HG03039 (cell line): Measurements from ENCODE around the gene RBM20.

Experiments
- ATAC-seq: cut with Tn5 transposase; IDR thresholded peaks from one replicate; pipeline ENCODE4 v1.9.1; 2021; ENCODE audit warnings: mild to moderate bottlenecking, moderate library complexity; ENCODE audit not compliant: unreplicated experiment

Gene RBM20

DNA sequence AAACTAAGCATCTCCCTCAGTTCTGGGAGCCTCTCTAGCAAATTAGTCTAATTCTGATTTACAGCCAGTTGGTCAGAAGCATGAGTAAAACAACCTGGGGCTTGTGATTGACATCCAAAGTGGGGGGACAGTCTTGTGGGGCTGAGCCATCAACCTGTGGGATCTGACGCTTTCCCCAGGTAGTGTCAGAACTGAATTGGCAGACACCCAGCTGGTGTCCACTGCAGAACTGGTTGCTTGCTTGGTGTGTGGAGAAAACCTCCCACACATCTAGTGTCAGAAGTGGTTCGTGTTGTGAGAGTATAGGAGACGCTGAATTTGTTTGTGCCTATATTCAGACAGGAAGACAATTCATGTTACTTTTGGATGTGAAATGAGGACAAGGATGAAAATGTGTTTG lies 135.4 kb downstream of the RBM20 start:
- ATAC-seq: no peak

GRCh38 chr10:110780704-110781103 lies 136.6 kb downstream of the RBM20 start:
- no peak for ATAC-seq

DNA sequence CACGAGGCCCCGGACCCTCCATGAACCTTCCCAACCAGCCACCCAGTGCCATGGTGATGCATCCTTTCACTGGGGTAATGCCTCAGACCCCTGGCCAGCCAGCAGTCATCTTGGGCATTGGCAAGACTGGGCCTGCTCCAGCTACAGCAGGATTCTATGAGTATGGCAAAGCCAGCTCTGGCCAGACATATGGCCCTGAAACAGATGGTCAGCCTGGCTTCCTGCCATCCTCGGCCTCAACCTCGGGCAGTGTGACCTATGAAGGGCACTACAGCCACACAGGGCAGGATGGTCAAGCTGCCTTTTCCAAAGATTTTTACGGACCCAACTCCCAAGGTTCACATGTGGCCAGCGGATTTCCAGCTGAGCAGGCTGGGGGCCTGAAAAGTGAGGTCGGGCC lies 137.0 kb downstream of the RBM20 start:
- no peak for ATAC-seq

- ATAC-seq: no peak
These were observed 138.5 kb downstream of the RBM20 start for GRCh38 chr10:110782616-110783015.

GRCh38 chr10:110783509-110784107 lies 139.5 kb downstream of the RBM20 start:
- no peak for ATAC-seq

DNA sequence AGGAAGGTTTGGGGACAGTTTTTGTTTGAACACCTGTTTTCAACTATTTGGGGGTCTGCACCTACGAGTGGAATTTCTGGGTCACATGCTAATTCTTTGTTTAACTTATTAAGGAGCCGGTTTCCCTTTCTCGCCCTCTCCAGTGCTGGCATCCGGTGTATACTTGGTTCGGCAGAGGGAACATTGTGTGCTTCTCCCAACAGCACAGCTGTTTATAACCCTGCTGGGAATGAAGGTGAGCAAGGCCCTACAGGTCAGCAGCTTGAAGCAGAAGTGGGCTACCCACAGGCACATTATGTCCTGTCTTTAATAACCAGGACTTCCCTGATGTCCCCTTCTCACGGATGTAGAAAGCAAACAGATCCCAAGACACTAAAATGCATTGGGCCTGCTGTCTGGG lies 140.1 kb downstream of the RBM20 start:
- ATAC-seq: no peak

DNA sequence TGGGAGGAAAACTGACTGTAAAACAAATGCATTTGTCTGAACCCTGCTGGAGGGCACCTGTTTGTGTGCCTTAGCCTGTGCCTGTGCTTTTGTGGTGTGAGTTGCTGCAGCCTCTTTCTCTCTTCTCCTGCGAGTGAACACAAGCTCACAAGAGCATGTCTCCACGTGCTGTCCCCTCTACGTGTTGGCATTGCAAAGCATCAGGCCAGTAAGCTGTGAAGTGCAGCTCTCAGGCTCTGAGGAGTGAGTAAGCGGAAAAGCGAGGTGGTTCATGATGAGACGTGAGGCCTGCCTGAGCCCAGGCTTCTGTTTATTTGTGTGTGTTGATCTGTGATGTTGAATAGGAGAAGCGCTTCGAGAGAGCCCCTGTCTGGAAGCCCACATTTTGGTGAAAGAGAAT lies 142.0 kb downstream of the RBM20 start:
- ATAC-seq: no peak

DNA sequence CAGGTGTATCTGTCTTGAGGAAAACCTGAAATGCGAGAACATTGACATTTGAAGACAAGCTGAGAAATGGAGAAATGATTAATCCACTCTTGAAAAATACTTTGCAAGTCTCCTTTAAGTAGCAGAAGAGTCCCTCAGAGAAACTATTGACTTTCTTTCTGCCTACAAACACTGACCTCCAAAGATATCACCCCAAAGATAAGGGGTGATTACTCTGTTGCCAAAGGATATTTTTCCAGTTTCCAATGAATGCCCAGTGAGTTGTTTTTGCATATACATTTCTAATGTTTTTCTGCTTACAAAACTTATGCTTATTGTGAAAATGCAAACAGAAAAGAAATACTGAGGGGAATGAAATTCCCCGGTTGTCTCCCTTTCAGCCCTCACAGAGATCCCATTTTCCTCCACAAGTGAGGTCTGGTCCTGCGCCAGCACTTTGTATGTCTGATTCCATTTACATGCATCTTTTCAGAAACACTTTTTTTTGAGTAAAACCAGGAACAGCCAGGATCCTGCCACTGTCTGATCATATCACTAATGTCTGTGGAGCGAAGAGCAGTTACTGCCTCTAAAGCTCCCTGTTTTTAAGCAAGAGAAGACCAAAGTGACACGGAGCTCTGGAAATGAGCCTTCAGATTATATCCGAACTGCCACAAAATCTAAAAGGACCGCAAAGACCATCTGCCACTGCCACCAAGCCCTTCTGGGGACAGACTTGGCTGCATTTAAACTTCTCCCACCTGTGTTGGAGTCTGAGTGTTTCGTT lies 144.7 kb downstream of the RBM20 start:
- ATAC-seq: no peak

- ATAC-seq: no peak
These were observed 145.7 kb downstream of the RBM20 start for GRCh38 chr10:110789604-110790433.

DNA sequence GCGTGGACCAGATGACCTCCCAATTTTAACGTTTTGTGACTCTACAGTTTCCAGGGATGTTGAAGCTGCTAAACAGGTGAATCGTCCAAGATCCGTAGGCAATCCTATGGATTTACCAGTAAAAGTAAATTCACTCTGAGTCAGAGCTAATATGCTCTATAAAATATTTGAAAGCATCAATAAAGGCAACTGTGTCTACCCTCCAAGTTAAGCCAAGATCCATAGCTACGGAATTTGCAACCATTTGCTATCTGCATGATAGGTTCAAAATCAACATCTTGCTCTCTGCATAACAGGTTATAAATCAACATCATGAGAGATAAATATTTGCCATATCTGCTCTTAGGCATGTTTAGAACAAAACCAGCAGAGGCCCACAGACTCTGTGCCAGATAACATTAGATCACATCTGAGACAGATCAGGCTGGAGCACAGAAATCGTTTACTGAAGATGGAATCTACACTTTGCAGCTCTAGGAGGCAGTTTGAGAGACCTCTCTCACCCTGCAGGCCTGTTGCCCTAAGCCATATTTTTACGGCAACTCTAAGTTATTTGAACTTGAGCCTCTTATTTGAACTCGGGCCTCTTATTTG lies 146.9 kb downstream of the RBM20 start:
- ATAC-seq: no peak

DNA sequence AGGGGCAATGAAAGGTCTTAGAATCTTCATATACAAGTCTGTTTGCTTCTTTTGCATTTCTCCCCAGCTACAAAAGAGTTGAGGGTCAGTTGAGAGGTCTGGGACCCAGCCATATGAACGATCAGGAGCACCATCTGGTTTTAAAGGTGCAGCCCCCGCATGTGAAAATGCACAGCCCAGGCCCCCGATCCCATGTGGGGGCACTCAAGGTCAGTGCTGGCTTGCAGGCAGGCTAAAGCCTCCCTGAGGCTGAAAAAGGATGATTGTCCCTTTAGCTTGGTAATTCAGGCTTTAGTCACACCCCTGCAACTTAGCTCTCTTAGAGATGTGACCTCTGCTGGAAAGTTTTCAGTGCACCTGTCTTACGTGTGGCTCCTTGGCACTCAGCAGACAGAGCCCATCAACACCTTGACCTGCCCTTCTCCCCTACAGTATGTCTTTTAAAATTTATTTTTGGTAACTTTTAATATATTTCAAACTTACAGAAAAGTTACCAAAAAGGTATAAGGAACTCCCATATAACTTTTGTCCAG lies 147.5 kb downstream of the RBM20 start:
- no peak for ATAC-seq

DNA sequence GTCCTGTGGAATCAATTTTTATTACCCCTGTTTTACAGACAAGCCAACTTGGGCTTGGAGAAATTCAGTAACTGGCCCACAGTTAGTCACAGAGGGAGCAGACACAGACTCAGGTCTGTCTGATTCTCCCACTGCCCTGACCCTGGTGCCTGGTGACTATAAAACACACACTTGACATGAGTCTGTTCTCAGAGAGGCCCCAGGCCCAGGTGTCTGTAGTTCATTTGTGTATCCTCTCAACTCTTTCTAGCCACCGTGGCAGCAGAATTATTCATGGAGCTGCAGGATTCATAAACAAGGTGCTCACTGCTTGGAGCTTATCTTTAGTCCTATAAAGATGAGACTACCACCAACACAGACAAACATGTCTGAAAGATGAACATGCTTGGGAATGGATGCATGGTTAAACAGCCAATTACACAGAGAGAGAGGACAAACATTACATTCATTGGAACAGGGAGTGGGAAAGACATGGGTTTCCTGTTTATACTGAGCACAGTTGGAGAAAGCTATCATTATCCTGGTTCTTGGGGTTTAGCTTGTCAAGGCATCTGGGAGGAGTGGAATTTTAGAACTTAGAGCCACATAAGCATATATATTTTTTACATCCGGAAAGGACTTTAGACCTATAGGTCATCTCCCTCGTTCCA lies 148.5 kb downstream of the RBM20 start:
- no peak for ATAC-seq

- no peak for ATAC-seq
These were observed 149.1 kb downstream of the RBM20 start for GRCh38 chr10:110793128-110793812.

- ATAC-seq: no peak
These were observed 149.8 kb downstream of the RBM20 start for GRCh38 chr10:110793886-110794285.

GRCh38 chr10:110794808-110795207 lies 150.7 kb downstream of the RBM20 start:
- ATAC-seq: no peak

- ATAC-seq: no peak
These were observed 153.3 kb downstream of the RBM20 start for GRCh38 chr10:110797416-110797815.

DNA sequence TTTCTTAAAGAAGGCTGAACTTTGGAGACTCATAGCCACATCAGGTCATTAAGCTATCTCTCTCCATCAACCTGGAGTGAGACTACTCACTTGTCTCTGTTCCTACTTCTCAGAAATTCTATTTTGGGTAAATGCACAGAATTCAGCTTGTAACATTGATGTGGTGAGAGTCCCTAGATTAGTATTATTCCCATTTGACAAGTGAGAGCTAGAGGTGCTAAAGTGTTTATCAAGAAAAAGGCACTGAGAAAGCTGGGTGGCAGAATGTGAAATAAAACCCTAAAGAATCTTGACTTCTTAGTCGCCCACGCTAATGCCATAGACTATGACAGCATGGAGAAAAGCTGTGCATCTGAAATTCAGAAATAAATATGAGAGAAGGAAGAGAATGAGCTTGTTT lies 154.2 kb downstream of the RBM20 start:
- ATAC-seq: no peak

- no peak for ATAC-seq
These were observed 158.0 kb downstream of the RBM20 start for GRCh38 chr10:110802090-110802489.

GRCh38 chr10:110802551-110803238 lies 158.6 kb downstream of the RBM20 start:
- ATAC-seq: peak; percentile 66
